Esophagus muscularis mucosa (tissue), 3 donors: ENCODE results near the gene SENP1.
"Not testable (repeated sequence)": the region's sequence is repeated elsewhere in the genome, so short reads cannot be mapped to it uniquely, and the experiment has no call there.

ENCODE experiments used
- CTCF ChIP-seq, 3 experiments: fragments of 200-600 bp in 2 of 3; fragments of 450-650 bp in 1 of 3; sonication (generic) in 2 of 3; IDR thresholded peaks; one replicate each; pipeline ENCODE4 v1.5.1; 2017 to 2019; ENCODE audit warnings: antibody characterized with exemption in 3 of 3, mild to moderate bottlenecking in 2 of 3, moderate library complexity in 1 of 3
- POLR2A ChIP-seq: fragments of 450-650 bp; IDR thresholded peaks from one replicate; pipeline ENCODE4 v1.6.1; 2017; ENCODE audit warnings: antibody characterized with exemption, moderate library complexity, mild to moderate bottlenecking, low read depth
- POLR2AphosphoS5 ChIP-seq, 2 donors: sonication (generic); formaldehyde crosslinking; IDR thresholded peaks; one replicate each; pipeline ENCODE4 v1.6.1; 2017; ENCODE audit warnings: antibody characterized with exemption in 2 of 2

GRCh38 chr12:48125542-48125941 lies 19.7 kb upstream of the SENP1 start:
- TF ChIP-seq POLR2A; CTCF (IDR thresholded peaks at IDR 0.05); POLR2AphosphoS5 (IDR thresholded peaks at IDR 0.05): not testable (repeated sequence)
